Bone marrow (tissue), 2 donors: Measurements from ENCODE around the gene DUSP14.
A peak's percentile ranks its signal among the peaks of the same experiment; 100 is the strongest.
"Not testable (repeated sequence)": the region's sequence is repeated elsewhere in the genome, so short reads cannot be mapped to it uniquely, and the experiment has no call there.

Experiments
- DNase-seq, 2 donors: peaks; one replicate each; lab custom pipeline; 2025; lab: John Stamatoyannopoulos, UW

The DUSP14 gene

DNA sequence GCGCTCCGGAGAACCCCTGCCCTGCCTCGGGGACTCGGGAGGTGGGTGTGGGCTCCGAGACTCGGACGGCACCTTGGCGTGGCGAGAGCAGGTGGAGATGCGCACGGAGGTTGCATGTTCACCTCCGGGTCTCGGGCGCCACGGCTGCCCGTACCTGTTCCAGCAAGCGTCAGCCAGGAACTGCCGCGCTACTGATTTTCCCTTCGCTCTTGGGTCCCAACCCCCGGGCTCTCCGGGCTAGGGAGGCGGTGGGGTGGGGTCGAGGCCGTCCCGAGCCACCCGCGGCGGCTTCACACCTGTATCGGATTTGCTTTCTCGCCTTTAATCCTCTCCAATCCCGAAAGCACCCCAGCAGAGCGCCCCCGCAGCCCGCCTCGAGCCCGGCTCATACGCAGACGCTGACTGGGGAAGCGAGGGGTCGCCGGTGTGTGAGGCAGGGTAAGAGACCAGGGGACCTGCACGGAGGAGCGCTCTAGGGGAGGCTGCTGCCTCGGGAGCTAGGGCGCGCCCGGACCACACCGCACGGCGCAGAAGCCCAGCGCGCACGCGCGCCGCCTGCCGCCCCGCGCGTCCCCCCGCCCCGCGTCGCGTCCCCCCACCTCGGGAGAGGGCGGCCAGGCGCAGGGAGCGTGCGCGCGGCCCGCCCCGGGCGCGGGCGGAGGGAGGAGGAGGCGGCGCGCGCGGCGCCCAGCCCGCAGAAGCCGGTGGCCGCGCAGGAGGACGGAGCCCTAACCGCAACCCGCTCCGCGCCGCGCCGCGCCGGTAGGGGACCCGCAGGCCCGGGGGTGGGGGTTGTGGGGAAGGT is at the start of gene DUSP14:
Gene DUSP14, plus strand, starts transcription at position 695 of the 805 bp plus-strand sequence. CDS start 22,382 bp downstream, outside the sequence.
- DNase-seq, result peak; percentile 28 to 50

DNA sequence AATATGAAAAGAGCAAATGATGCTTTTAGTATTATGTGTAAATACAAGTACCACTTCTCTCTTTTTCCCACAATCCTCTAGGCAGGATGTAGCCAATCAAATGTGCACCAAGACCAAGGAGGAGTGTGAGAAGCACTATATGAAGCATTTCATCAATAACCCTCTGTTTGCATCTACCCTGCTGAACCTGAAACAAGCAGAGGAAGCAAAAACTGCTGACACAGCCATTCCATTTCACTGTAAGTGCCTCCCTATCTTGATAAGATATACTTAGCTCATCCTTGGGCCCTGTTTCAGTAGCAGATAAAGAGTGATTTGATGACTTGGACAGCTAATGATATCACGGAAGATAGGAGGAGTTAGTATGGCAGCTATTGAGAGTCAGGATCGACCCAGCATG is 49.3 kb upstream of the DUSP14 start:
- DNase-seq, result no peak

- DNase-seq, result not testable (repeated sequence)
Measured at GRCh38 chr17:37441369-37442014, 48.2 kb upstream of the DUSP14 start.

- DNase-seq, result no peak
Measured at GRCh38 chr17:37446027-37446426, 43.7 kb upstream of the DUSP14 start.

DNA sequence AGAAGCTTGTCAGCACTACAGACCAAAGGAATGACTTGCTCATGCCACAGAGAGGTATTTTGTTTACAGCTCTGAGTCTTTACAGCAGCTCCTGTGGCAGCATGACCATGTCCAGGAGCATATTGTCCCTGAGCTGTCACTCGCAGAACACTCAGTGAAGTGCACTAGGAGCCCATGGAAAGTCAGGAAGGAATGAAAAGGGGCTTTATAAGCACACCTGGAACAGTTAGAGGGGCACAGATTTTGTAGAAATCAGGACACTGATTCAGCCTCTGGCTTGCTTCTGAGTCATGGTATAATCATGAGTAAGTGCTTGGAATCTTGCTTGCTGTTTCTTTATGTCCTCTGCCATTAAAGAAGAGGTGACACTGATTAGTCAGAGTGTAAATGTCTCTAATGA is 42.0 kb upstream of the DUSP14 start:
- DNase-seq, result no peak

DNA sequence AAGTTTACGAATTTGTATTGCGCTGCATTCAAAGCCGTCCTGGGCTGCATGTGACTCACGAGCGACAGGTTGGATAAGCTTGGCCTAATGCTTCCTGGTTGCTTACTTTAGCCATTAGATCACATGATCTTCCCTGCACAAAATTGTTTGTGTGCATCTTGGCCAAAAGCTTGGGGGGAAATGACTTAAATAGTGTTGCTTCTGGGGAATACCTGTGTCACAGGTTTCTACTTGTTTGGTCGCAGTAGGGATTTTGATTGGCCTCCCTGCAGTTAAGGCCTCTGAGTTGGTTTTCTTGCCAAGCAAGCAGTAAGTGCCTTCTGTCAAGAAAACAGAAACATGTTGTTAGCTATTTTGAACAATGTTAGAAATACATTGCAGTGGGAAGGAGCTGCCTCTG is 39.6 kb upstream of the DUSP14 start:
- DNase-seq, result no peak

DNA sequence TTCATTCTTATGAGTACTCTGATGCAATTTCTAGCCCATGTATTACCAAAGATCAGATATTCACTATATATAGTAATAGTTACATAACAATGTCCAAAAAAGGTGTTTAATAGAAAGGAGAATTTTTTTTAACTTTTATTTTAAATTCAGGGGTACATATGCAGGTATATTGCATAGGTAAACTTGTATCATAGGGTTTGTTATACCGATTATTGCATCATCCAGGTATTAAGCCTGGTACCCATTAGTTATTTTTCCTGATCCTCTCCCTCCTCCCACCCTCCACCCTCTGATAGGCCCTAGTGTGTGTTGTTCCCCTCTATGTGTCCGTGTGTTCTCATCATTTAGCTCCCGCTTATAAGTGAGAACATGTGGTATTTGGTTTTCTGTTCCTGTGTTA is 31.9 kb upstream of the DUSP14 start:
- DNase-seq, result not testable (repeated sequence)

- DNase-seq, result no peak
Measured at GRCh38 chr17:37458805-37459204, 30.9 kb upstream of the DUSP14 start.

GRCh38 chr17:37461668-37462067 is 28.0 kb upstream of the DUSP14 start:
- DNase-seq, result no peak

DNA sequence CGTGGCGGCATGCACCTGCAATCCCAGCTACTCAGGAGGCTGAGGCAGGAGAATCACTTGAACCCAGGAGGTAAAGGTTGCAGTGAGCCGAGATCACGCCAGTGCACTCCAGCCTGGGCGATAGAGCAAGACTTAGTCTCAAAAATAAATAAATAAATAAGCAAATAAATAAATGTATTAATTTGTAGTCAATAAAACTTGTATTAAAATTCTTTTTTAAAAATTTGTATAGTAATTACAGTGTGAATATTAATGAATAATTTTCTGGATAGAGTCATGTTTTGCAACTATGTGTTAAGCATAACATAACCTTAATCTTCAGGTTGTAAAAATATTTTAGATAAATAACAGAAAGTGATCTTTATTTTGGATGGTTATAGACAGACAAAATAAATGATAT is 27.2 kb upstream of the DUSP14 start:
- DNase-seq, result no peak

GRCh38 chr17:37463039-37463438 is 26.7 kb upstream of the DUSP14 start:
- DNase-seq, result no peak

- peak in 1 of 2 donors; percentile 70 for DNase-seq
Measured at GRCh38 chr17:37465069-37465616, 24.5 kb upstream of the DUSP14 start.

GRCh38 chr17:37466471-37466870 is 23.2 kb upstream of the DUSP14 start:
- no peak for DNase-seq

GRCh38 chr17:37470181-37470580 is 19.5 kb upstream of the DUSP14 start:
- no peak for DNase-seq

DNA sequence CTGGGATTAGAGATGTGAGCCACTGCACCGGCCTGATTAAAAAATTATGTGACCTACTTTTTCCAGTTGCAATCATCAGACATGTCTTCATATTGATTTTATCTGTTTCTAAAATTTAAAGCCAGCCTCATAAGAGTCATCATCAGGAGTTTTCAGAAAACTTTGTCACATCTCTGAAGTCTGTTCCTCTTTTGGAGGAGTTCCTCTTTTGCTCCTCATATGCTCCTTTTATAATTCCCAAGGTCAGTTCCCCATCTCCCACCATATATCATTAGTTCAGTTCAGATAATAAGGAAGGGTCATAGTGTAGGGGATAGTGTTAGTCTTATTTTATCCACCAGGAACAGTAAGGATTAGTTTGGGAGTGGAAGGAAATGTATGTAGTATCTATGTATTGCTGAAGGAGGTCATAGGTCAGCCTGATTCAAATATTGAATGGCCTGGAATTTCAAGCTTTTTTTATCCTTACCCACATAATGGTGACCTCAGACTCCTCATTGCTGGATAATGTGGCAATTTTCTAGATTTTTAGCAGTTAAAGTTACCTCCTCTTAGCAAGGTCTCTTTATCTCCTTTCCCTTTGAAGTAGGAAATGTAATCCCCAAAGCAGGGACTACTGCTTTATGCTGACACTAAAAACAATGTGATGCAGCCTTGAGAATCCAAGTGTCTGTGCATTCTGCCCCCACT is 13.8 kb upstream of the DUSP14 start:
- DNase-seq, result peak in 1 of 2 donors; percentile 65

- DNase-seq, result no peak
Measured at GRCh38 chr17:37476431-37477120, 13.1 kb upstream of the DUSP14 start.

DNA sequence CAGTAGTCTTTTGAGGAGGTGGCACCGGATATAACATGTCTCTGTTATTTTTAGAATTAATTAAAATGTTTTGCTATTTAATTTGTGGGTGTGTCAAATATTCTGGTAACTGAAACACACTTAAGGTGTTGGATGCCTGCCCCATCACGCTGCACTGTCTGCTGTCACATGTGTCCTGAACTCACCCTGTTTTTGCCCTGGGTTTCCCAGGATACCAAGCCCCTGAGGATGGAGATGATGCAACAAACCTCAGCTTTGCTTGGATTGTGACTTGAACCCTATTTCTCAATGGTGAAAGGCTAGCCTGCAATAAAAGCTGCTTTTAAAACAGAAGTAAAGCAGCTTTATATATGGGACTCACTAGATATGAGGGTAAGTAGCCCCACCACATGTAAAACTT is 11.5 kb upstream of the DUSP14 start:
- no peak for DNase-seq

DNA sequence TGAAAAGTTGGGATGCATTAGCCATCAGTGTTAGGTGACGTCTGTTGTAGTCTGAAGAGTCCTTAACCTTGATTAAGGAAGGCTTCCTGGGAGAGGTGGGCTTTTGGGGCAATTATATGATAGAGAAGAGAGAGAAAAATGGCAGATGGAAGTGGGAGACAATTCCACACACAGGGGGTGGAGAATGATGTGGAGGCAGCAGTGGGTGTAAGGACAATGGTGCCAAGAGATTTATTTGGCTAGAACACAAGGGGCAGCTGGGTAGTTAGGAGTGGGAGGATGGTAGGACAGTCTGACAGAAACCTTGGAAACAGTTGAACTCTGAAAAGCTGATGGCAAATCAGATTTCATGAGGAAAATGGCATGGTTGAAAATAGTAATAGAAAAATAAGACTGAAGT is 10.7 kb upstream of the DUSP14 start:
- no peak for DNase-seq

GRCh38 chr17:37480427-37480826 is 9.3 kb upstream of the DUSP14 start:
- DNase-seq, result no peak

DNA sequence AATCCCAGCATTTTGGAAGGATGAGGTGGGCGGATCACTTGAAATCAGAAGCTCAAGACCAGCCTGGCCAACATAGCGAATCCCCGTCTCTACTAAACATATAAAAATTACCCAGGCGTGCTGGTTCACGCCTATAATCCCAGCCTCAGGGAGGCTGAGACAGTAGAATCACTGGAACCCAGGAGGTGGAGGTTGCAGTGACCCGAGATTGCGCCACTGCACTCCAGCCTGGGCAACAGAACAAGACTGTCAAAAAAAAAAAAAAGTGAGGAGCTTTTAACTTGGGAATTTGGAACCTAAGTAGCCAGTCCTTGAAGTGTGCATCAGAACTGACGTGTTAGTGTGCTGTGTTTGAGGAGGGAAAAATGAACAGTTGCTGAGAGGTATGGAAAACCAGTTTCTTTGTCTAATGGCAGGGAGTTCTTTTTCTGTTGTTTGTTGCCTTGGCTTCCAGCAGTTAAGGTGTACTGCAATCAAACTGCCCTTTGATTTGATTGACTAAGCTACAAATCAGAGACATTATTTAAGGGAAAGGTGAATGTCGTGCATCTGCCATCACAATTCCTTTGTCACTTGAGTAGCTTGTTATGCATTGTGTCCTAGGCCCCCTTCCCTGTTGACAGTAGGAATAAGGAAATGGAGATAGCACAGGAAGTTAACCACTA is 8.6 kb upstream of the DUSP14 start:
- DNase-seq, result no peak

GRCh38 chr17:37483311-37484039 is 6.2 kb upstream of the DUSP14 start:
- DNase-seq, result no peak
